OCI-LY7 (cell line): ENCODE results near the gene FERMT2. TPM values are rescaled to one million over a fixed set of nuclear protein-coding genes. Genes with fewer than 3 reads are reported as not detected.

Source experiments
- BruUV-seq: library from RNA; stranded (reverse); fragments of 400-500 nt; replicated peaks from 2 replicates; lab custom pipeline; 2021; lab: Mats Ljungman, UMichigan
- CTCF ChIA-PET: fragments of 300-600 bp; sonication (Branson Sonifier 250); formaldehyde crosslinking; loops from one replicate; lab custom pipeline; 2022; ENCODE audit warnings: antibody characterized with exemption; ENCODE audit not compliant: unreplicated experiment; lab: Charles Lee
- POLR2A ChIA-PET: fragments of 300-600 bp; sonication (Branson Sonifier 250); formaldehyde crosslinking; loops from one replicate; lab custom pipeline; 2022; ENCODE audit warnings: antibody characterized with exemption; lab: Charles Lee
- DNase-seq: peaks from one replicate; pipeline ENCODE4 v3.0.0-alpha.2; 2015; ENCODE audit warnings: low spot score
- H2AFZ ChIP-seq: fragments of 200-600 bp; sonication (generic), shearing (Covaris generic); 2 replicates; pipeline ENCODE4 v1.6.1; 2014; ENCODE audit warnings: mild to moderate bottlenecking, antibody characterized with exemption, low read length, moderate library complexity
- H3K27ac ChIP-seq: fragments of 200-600 bp; sonication (generic); 2 replicates; pipeline ENCODE4 v1.5.1; 2014; ENCODE audit warnings: mixed run types, low read depth, mild to moderate bottlenecking, moderate library complexity, low read length, inconsistent platforms; ENCODE audit not compliant: poor library complexity, severe bottlenecking
- H3K36me3 ChIP-seq: fragments of 200-600 bp; sonication (generic); 2 replicates; pipeline ENCODE4 v1.6.1; 2014; ENCODE audit warnings: mild to moderate bottlenecking, antibody characterized with exemption, low read length, moderate library complexity, mixed read lengths; ENCODE audit not compliant: insufficient read depth
- H3K4me1 ChIP-seq: fragments of 200-600 bp; sonication (generic); 2 replicates; pipeline ENCODE4 v1.5.1; 2014; ENCODE audit warnings: mild to moderate bottlenecking, low read length; ENCODE audit not compliant: insufficient read depth, poor library complexity, severe bottlenecking
- H3K4me2 ChIP-seq: fragments of 200-600 bp; sonication (generic); 2 replicates; pipeline ENCODE4 v1.6.1; 2014; ENCODE audit warnings: mild to moderate bottlenecking, low read length
- H3K4me3 ChIP-seq: fragments of 200-600 bp; sonication (generic); 2 replicates; pipeline ENCODE4 v1.5.1; 2014; ENCODE audit warnings: mild to moderate bottlenecking, low read depth, low read length; ENCODE audit not compliant: poor library complexity, severe bottlenecking
- H3K79me2 ChIP-seq: fragments of 200-600 bp; sonication (generic); 2 replicates; pipeline ENCODE4 v1.6.1; 2016; ENCODE audit warnings: low read depth, mild to moderate bottlenecking, low read length, moderate library complexity, mixed read lengths; ENCODE audit not compliant: insufficient read depth
- H3K9me2 ChIP-seq: fragments of 200-600 bp; sonication (generic); 2 replicates; pipeline ENCODE4 v1.6.1; 2016; ENCODE audit warnings: mild to moderate bottlenecking, low read length, mixed read lengths; ENCODE audit not compliant: insufficient read depth
- H3K9me3 ChIP-seq: fragments of 200-600 bp; sonication (generic); 2 replicates; pipeline ENCODE4 v1.6.1; 2014; ENCODE audit warnings: mild to moderate bottlenecking, mixed run types, low read length, mixed read lengths
- H4K20me1 ChIP-seq: fragments of 200-600 bp; sonication (generic); 2 replicates; pipeline ENCODE4 v1.6.1; 2014; ENCODE audit warnings: mild to moderate bottlenecking, antibody characterized with exemption, low read length, moderate library complexity, mixed read lengths; ENCODE audit not compliant: insufficient read depth
- CTCF ChIP-seq: fragments of 200-600 bp; sonication (generic); conservative IDR thresholded peaks from 2 replicates; pipeline ENCODE4 v1.5.1; 2014; ENCODE audit warnings: mild to moderate bottlenecking, antibody characterized with exemption, low read length, moderate library complexity, mixed read lengths
- EZH2phosphoT487 ChIP-seq: fragments of 200-600 bp; sonication (generic); IDR thresholded peaks from 2 replicates; pipeline ENCODE4 v1.6.1; 2018; ENCODE audit warnings: low read depth, borderline replicate concordance, mild to moderate bottlenecking, mixed run types, antibody characterized with exemption, low read length, moderate library complexity, mixed read lengths
- intact Hi-C: fragments of 100-400 bp; cut with micrococcal nuclease; formaldehyde crosslinking; loops from one replicate; pipeline ENCODE4 v1.10.0; 2022; ENCODE audit not compliant: unreplicated experiment
- total RNA-seq, 2 experiments: library from RNA; depleted of rRNA in 1 of 2; stranded (reverse); fragments of >200 nt in 1 of 2; shearing (Covaris generic) in 1 of 2; gene quantifications; 2 replicates each; pipeline ENCODE4 v1.2.3, GENCODE V29; 2014 to 2022

FERMT2 gene
- total RNA-seq, 2 experiments from 2014 or later = not detected

- Histone ChIP-seq H4K20me1 (no peaks in the 10 kb centered on the region), H3K4me2 (no peak overlapping the region), H3K4me1 (no peaks in the 10 kb centered on the region), H3K9me3 (no peaks in the 10 kb centered on the region), H3K9me2 (no peaks in the 10 kb centered on the region), H2AFZ (no peak overlapping the region), H3K4me3 (no peak overlapping the region), H3K36me3 (no peaks in the 10 kb centered on the region), H3K79me2 (no peaks in the 10 kb centered on the region), H3K27ac (no peak overlapping the region)
- TF ChIP-seq CTCF = no peak
- no peak for TF ChIP-seq EZH2phosphoT487
- DNase-seq = no peak
- intact Hi-C loops = no loop called here
- ChIA-PET CTCF (no interaction called here), POLR2A (interaction anchor here (0.7 to 1.2 kb wide), 4 partner anchors 8 to 87 kb away, joined by 3 to 4 read pairs (median 4); no protein-coding TSS in a partner anchor)
- no TSS peak for BruUV-seq
Measured at GRCh38 chr14:52911904-52912303, 38.9 kb downstream of the FERMT2 start.

GRCh38 chr14:52910572-52910971 lies 40.3 kb downstream of the FERMT2 start:
- TF ChIP-seq EZH2phosphoT487 = no peak
- POLR2A ChIA-PET = interaction anchor here (0.6 to 1.4 kb wide), 4 partner anchors 9 to 1638 kb away, joined by 3 to 5 read pairs (median 3); no protein-coding TSS in a partner anchor
- Histone ChIP-seq H3K4me3 (no peak overlapping the region), H2AFZ (no peak overlapping the region), H4K20me1 (no peaks in the 10 kb centered on the region), H3K9me3 (no peaks in the 10 kb centered on the region), H3K4me2 (no peak overlapping the region), H3K4me1 (no peaks in the 10 kb centered on the region), H3K27ac (no peak overlapping the region), H3K36me3 (no peaks in the 10 kb centered on the region), H3K9me2 (no peaks in the 10 kb centered on the region), H3K79me2 (no peaks in the 10 kb centered on the region)
- BruUV-seq = no TSS peak
- no peak for DNase-seq
- intact Hi-C loops = no loop called here
- CTCF ChIA-PET = no interaction called here

DNA sequence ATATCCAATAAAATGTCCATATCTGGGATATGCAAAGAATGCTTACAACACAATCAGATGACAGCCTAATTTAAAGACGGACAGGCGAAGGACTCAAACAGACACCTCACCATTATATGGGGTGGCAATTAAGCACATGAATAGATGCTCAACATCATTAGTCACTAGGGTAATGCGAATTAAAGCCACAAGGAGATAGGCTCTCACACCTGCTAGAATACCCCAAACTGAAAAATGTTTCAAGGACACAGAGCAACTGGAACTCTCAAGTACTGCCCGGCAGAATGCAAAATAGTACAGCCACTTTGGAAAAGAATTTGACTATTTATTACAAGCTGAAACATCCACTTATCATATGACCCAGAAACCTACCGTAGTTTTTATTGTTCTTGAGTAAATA lies 42.9 kb downstream of the FERMT2 start:
- intact Hi-C loops = no loop called here
- no TSS peak for BruUV-seq
- no peaks in the 10 kb centered on the region for H3K36me3 ChIP-seq
- no peak overlapping the region for H2AFZ ChIP-seq
- no peak overlapping the region for H3K4me2 ChIP-seq
- no peaks in the 10 kb centered on the region for H3K9me2 ChIP-seq
- H4K20me1 ChIP-seq = no peaks in the 10 kb centered on the region
- POLR2A ChIA-PET = interaction anchor here (0.8 kb wide), 1 partner anchor 105 kb away, joined by 3 read pairs; no protein-coding TSS in a partner anchor
- H3K79me2 ChIP-seq = no peaks in the 10 kb centered on the region
- no peaks in the 10 kb centered on the region for H3K9me3 ChIP-seq
- no peak overlapping the region for H3K4me3 ChIP-seq
- H3K27ac ChIP-seq = no peak overlapping the region
- no peak for TF ChIP-seq EZH2phosphoT487
- no peak for TF ChIP-seq CTCF
- CTCF ChIA-PET = no interaction called here
- DNase-seq = no peak
- H3K4me1 ChIP-seq = no peaks in the 10 kb centered on the region
